Hippocampal formation (tissue), 2 donors: ENCODE results near the gene C7orf57.
"Not testable (repeated sequence)": the region's sequence is repeated elsewhere in the genome, so short reads cannot be mapped to it uniquely, and the experiment has no call there.

Experiments
- DNase-seq, 2 donors: peaks; one replicate each; lab custom pipeline; 2025; lab: John Stamatoyannopoulos, UW

Gene C7orf57

GRCh38 chr7:48035967-48036478 is 680 bp downstream of the C7orf57 start:
- no peak for DNase-seq

GRCh38 chr7:48038815-48039506 is 3.6 kb downstream of the C7orf57 start:
- DNase-seq: no peak

GRCh38 chr7:48040944-48041652 is 5.8 kb downstream of the C7orf57 start:
- no peak for DNase-seq

GRCh38 chr7:48041653-48041970 is 6.3 kb downstream of the C7orf57 start:
- DNase-seq: no peak

GRCh38 chr7:48042216-48042615 is 6.9 kb downstream of the C7orf57 start:
- no peak for DNase-seq

GRCh38 chr7:48042636-48043035 is 7.3 kb downstream of the C7orf57 start:
- DNase-seq: no peak

- no peak for DNase-seq
Measured at GRCh38 chr7:48045195-48045765, 9.9 kb downstream of the C7orf57 start.

- no peak for DNase-seq
Measured at GRCh38 chr7:48046458-48046857, 11.1 kb downstream of the C7orf57 start.

GRCh38 chr7:48048113-48048512 is 12.8 kb downstream of the C7orf57 start:
- no peak for DNase-seq

GRCh38 chr7:48049850-48050249 is 14.5 kb downstream of the C7orf57 start:
- DNase-seq: no peak

- DNase-seq: no peak
Measured at GRCh38 chr7:48052748-48053147, 17.4 kb downstream of the C7orf57 start.

- DNase-seq: no peak
Measured at GRCh38 chr7:48053736-48054135, 18.4 kb downstream of the C7orf57 start.

GRCh38 chr7:48058990-48059389 is 23.6 kb downstream of the C7orf57 start:
- DNase-seq: no peak

- no peak for DNase-seq
Measured at GRCh38 chr7:48059706-48060105, 24.4 kb downstream of the C7orf57 start.

GRCh38 chr7:48063985-48064384 is 28.6 kb downstream of the C7orf57 start:
- no peak for DNase-seq

GRCh38 chr7:48067475-48067874 is 32.1 kb downstream of the C7orf57 start:
- no peak for DNase-seq

- no peak for DNase-seq
Measured at GRCh38 chr7:48074204-48074654, 38.9 kb downstream of the C7orf57 start.

GRCh38 chr7:48077423-48077822 is 42.1 kb downstream of the C7orf57 start:
- DNase-seq: no peak

- no peak for DNase-seq
Measured at GRCh38 chr7:48078470-48078869, 43.1 kb downstream of the C7orf57 start.

GRCh38 chr7:48082378-48082777 is 47.0 kb downstream of the C7orf57 start:
- DNase-seq: not testable (repeated sequence)

GRCh38 chr7:48083114-48083830 is 47.9 kb downstream of the C7orf57 start:
- DNase-seq: no peak

GRCh38 chr7:48084727-48085432 is 49.5 kb downstream of the C7orf57 start:
- DNase-seq: no peak
